ENCODE data around the gene MT1F. TPM values are rescaled to one million over a fixed set of nuclear protein-coding genes. Genes with fewer than 3 reads are reported as not detected.

MT1F gene
- total RNA-seq, 1 experiment from 2014 or later: 2.1 TPM

DNA sequence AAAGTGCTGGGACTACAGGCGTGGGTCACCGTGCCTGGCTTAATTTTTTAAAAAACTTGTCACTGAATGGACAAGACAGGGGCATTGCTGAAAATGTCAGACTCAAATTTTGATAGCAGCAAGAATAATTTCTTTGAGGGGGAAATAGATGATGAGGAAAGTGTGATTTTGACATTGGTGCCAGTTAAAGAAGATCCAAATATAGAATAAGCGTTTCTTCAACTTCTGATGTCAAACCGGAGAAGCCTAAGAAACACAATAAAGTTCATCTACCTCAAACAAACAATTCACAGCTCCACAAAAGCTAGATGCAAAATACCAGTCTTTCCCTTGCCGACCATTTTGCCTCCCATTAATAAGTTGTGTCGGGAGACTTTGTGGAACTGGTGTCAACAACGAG is 29.0 kb downstream of the MT1F start:
- in situ Hi-C loops (cut with HindIII; ENCODE audit: low pct_unique_long_range_greater_than_20kb, low sequenced_read_pairs): no loop called here
- H3K27me3 ChIP-seq (ENCODE audit: control insufficient read depth, insufficient read depth, low read length): no peaks in the 10 kb centered on the region
- POLR2A ChIA-PET: no interaction called here
- H3K36me3 ChIP-seq (ENCODE audit: control insufficient read depth, insufficient read depth, low read length): no peaks in the 10 kb centered on the region
- no peak overlapping the region for H3K27ac ChIP-seq (ENCODE audit: low read length)
- H3K4me1 ChIP-seq (ENCODE audit: control insufficient read depth, insufficient read depth, low read length): peaks cover 7% of the 10 kb centered on the region; the same call in 1 of the 2 replicates
- no peak for ATAC-seq
- DNase-seq (ENCODE audit: low read depth, low spot score): no peak
- CTCF ChIA-PET: no interaction called here
- no TSS peak for BruUV-seq (replicated peaks)
- H3K4me3 ChIP-seq (ENCODE audit: low read depth in 2 of 2, low read length in 2 of 2): no peak overlapping the region
- intact Hi-C loops (cut with micrococcal nuclease; ENCODE audit: unreplicated experiment): no loop called here
- TF ChIP-seq TCF7L2 (IDR thresholded peaks at IDR 0.05; ENCODE audit: low read depth, low read length): no peak
- TF ChIP-seq REST (IDR thresholded peaks at IDR 0.05; ENCODE audit: insufficient read depth in 1 of 2, low read depth in 2 of 2, low read length in 1 of 2): no peak
- H3K9me3 ChIP-seq (ENCODE audit: control insufficient read depth, insufficient read depth, low read depth, low read length): no peaks in the 10 kb centered on the region; the same call in 1 of the 2 replicates

- in situ Hi-C loops (cut with HindIII; ENCODE audit: low pct_unique_long_range_greater_than_20kb, low sequenced_read_pairs) (no loop called here), intact Hi-C loops (cut with micrococcal nuclease; ENCODE audit: unreplicated experiment) (no loop called here)
- Histone ChIP-seq H3K4me3 (ENCODE audit: low read depth in 2 of 2, low read length in 2 of 2) (no peak overlapping the region), H3K4me1 (ENCODE audit: control insufficient read depth, insufficient read depth, low read length) (no peaks in the 10 kb centered on the region), H3K36me3 (ENCODE audit: control insufficient read depth, insufficient read depth, low read length) (no peaks in the 10 kb centered on the region), H3K9me3 (ENCODE audit: control insufficient read depth, insufficient read depth, low read depth, low read length) (no peaks in the 10 kb centered on the region; the same call in 1 of the 2 replicates), H3K27ac (ENCODE audit: low read length) (no peak overlapping the region), H3K27me3 (ENCODE audit: control insufficient read depth, insufficient read depth, low read length) (no peaks in the 10 kb centered on the region)
- no peak for ATAC-seq
- CTCF ChIA-PET: no interaction called here
- no TSS peak for BruUV-seq (replicated peaks)
- POLR2A ChIA-PET: no interaction called here
- no peak for DNase-seq (ENCODE audit: low read depth, low spot score)
- TF ChIP-seq REST (IDR thresholded peaks at IDR 0.05; ENCODE audit: insufficient read depth in 1 of 2, low read depth in 2 of 2, low read length in 1 of 2): no peak
- TF ChIP-seq, protein P1, sequence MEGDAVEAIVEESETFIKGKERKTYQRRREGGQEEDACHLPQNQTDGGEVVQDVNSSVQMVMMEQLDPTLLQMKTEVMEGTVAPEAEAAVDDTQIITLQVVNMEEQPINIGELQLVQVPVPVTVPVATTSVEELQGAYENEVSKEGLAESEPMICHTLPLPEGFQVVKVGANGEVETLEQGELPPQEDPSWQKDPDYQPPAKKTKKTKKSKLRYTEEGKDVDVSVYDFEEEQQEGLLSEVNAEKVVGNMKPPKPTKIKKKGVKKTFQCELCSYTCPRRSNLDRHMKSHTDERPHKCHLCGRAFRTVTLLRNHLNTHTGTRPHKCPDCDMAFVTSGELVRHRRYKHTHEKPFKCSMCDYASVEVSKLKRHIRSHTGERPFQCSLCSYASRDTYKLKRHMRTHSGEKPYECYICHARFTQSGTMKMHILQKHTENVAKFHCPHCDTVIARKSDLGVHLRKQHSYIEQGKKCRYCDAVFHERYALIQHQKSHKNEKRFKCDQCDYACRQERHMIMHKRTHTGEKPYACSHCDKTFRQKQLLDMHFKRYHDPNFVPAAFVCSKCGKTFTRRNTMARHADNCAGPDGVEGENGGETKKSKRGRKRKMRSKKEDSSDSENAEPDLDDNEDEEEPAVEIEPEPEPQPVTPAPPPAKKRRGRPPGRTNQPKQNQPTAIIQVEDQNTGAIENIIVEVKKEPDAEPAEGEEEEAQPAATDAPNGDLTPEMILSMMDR (IDR thresholded peaks at IDR 0.05): no peak
- TF ChIP-seq POLR2AphosphoS5 (IDR thresholded peaks at IDR 0.05; ENCODE audit: low read depth, low read length): no peak
- no peak for TF ChIP-seq TCF7L2 (IDR thresholded peaks at IDR 0.05; ENCODE audit: low read depth, low read length)
- no peak for TF ChIP-seq SIN3A (IDR thresholded peaks at IDR 0.05; ENCODE audit: borderline replicate concordance, insufficient read depth, low read depth, low read length)
Measured at GRCh38 chr16:56688762-56689161, 31.0 kb downstream of the MT1F start.

All from Panc1 (cell line).